ENCODE data around the gene ZNF462.

The ZNF462 gene

GRCh38 chr9:106994463-106994862, 131.5 kb downstream of the ZNF462 start:
- peaks cover 70% of the 10 kb centered on the region for H3K36me3 ChIP-seq (ENCODE audit: insufficient read depth, low read length)
- H2AFZ ChIP-seq (ENCODE audit: low read depth, low read length), result no peak overlapping the region
- H3K9me3 ChIP-seq (ENCODE audit: low read length), result no peaks in the 10 kb centered on the region
- no peak overlapping the region for H3K4me3 ChIP-seq (ENCODE audit: low read length)
- no peaks in the 10 kb centered on the region for H3K4me1 ChIP-seq (ENCODE audit: insufficient read depth, low read length)
- H3K27me3 ChIP-seq (ENCODE audit: insufficient read depth, low read length), result no peaks in the 10 kb centered on the region

GRCh38 chr9:107000218-107000617, 137.3 kb downstream of the ZNF462 start:
- Histone ChIP-seq H3K4me3 (ENCODE audit: low read length) (no peak overlapping the region), H3K9me3 (ENCODE audit: low read length) (peaks cover 2% of the 10 kb centered on the region), H3K36me3 (ENCODE audit: insufficient read depth, low read length) (peaks cover 71% of the 10 kb centered on the region), H2AFZ (ENCODE audit: low read depth, low read length) (no peak overlapping the region), H3K4me1 (ENCODE audit: insufficient read depth, low read length) (peaks cover 23% of the 10 kb centered on the region), H3K27me3 (ENCODE audit: insufficient read depth, low read length) (no peaks in the 10 kb centered on the region)

GRCh38 chr9:107005201-107005600, 142.2 kb downstream of the ZNF462 start:
- Histone ChIP-seq H3K27me3 (ENCODE audit: insufficient read depth, low read length) (no peaks in the 10 kb centered on the region), H3K4me3 (ENCODE audit: low read length) (no peak overlapping the region), H3K9me3 (ENCODE audit: low read length) (peaks cover 11% of the 10 kb centered on the region), H3K36me3 (ENCODE audit: insufficient read depth, low read length) (peaks cover 86% of the 10 kb centered on the region), H3K4me1 (ENCODE audit: insufficient read depth, low read length) (peaks cover 27% of the 10 kb centered on the region), H2AFZ (ENCODE audit: low read depth, low read length) (no peak overlapping the region)

GRCh38 chr9:107007402-107007801, 144.4 kb downstream of the ZNF462 start:
- peaks cover 87% of the 10 kb centered on the region for H3K36me3 ChIP-seq (ENCODE audit: insufficient read depth, low read length)

GRCh38 chr9:107008011-107008410, 145.0 kb downstream of the ZNF462 start:
- no peaks in the 10 kb centered on the region for H3K27me3 ChIP-seq (ENCODE audit: insufficient read depth, low read length)
- H3K4me3 ChIP-seq (ENCODE audit: low read length), result no peak overlapping the region
- peaks cover 13% of the 10 kb centered on the region for H3K4me1 ChIP-seq (ENCODE audit: insufficient read depth, low read length)
- no peak overlapping the region for H2AFZ ChIP-seq (ENCODE audit: low read depth, low read length)
- H3K9me3 ChIP-seq (ENCODE audit: low read length), result peaks cover 17% of the 10 kb centered on the region
- peaks cover 88% of the 10 kb centered on the region for H3K36me3 ChIP-seq (ENCODE audit: insufficient read depth, low read length)

More at GRCh38 chr9:107007402-107007801, 144.4 kb downstream of the ZNF462 start:
- H2AFZ ChIP-seq (ENCODE audit: low read depth, low read length), result no peak overlapping the region
- H3K27me3 ChIP-seq (ENCODE audit: insufficient read depth, low read length), result no peaks in the 10 kb centered on the region
- H3K4me1 ChIP-seq (ENCODE audit: insufficient read depth, low read length), result peaks cover 19% of the 10 kb centered on the region
- no peak overlapping the region for H3K4me3 ChIP-seq (ENCODE audit: low read length)
- peaks cover 17% of the 10 kb centered on the region for H3K9me3 ChIP-seq (ENCODE audit: low read length)

- Histone ChIP-seq H2AFZ (ENCODE audit: low read depth, low read length) (no peak overlapping the region), H3K27me3 (ENCODE audit: insufficient read depth, low read length) (no peaks in the 10 kb centered on the region), H3K36me3 (ENCODE audit: insufficient read depth, low read length) (peaks cover 87% of the 10 kb centered on the region), H3K9me3 (ENCODE audit: low read length) (peaks cover 17% of the 10 kb centered on the region), H3K4me1 (ENCODE audit: insufficient read depth, low read length) (peaks cover 9% of the 10 kb centered on the region), H3K4me3 (ENCODE audit: low read length) (no peak overlapping the region)
Observed at GRCh38 chr9:107008447-107008846, 145.5 kb downstream of the ZNF462 start.

- no peak overlapping the region for H3K4me3 ChIP-seq (ENCODE audit: low read length)
- H3K9me3 ChIP-seq (ENCODE audit: low read length), result peaks cover 4% of the 10 kb centered on the region
- no peak overlapping the region for H2AFZ ChIP-seq (ENCODE audit: low read depth, low read length)
- peaks cover 22% of the 10 kb centered on the region for H3K36me3 ChIP-seq (ENCODE audit: insufficient read depth, low read length)
- peaks cover 10% of the 10 kb centered on the region for H3K4me1 ChIP-seq (ENCODE audit: insufficient read depth, low read length)
- H3K27me3 ChIP-seq (ENCODE audit: insufficient read depth, low read length), result no peaks in the 10 kb centered on the region
Observed at GRCh38 chr9:107016383-107016782, 153.4 kb downstream of the ZNF462 start.

- Histone ChIP-seq H3K9me3 (ENCODE audit: low read length) (peaks cover 3% of the 10 kb centered on the region), H3K4me1 (ENCODE audit: insufficient read depth, low read length) (peaks cover 10% of the 10 kb centered on the region), H2AFZ (ENCODE audit: low read depth, low read length) (no peak overlapping the region), H3K4me3 (ENCODE audit: low read length) (no peak overlapping the region), H3K36me3 (ENCODE audit: insufficient read depth, low read length) (no peaks in the 10 kb centered on the region), H3K27me3 (ENCODE audit: insufficient read depth, low read length) (no peaks in the 10 kb centered on the region)
Observed at GRCh38 chr9:107018861-107019545, 156.0 kb downstream of the ZNF462 start.

GRCh38 chr9:107020040-107020530, 157.1 kb downstream of the ZNF462 start:
- Histone ChIP-seq H3K9me3 (ENCODE audit: low read length) (peaks cover 3% of the 10 kb centered on the region), H3K4me3 (ENCODE audit: low read length) (no peak overlapping the region), H3K36me3 (ENCODE audit: insufficient read depth, low read length) (no peaks in the 10 kb centered on the region), H3K27me3 (ENCODE audit: insufficient read depth, low read length) (no peaks in the 10 kb centered on the region), H3K4me1 (ENCODE audit: insufficient read depth, low read length) (peaks cover 10% of the 10 kb centered on the region), H2AFZ (ENCODE audit: low read depth, low read length) (no peak overlapping the region)

- H3K4me1 ChIP-seq (ENCODE audit: insufficient read depth, low read length), result peaks cover 12% of the 10 kb centered on the region
- no peak overlapping the region for H3K4me3 ChIP-seq (ENCODE audit: low read length)
- no peaks in the 10 kb centered on the region for H3K9me3 ChIP-seq (ENCODE audit: low read length)
- no peaks in the 10 kb centered on the region for H3K36me3 ChIP-seq (ENCODE audit: insufficient read depth, low read length)
- no peaks in the 10 kb centered on the region for H3K27me3 ChIP-seq (ENCODE audit: insufficient read depth, low read length)
- no peak overlapping the region for H2AFZ ChIP-seq (ENCODE audit: low read depth, low read length)
Observed at GRCh38 chr9:107024193-107024592, 161.2 kb downstream of the ZNF462 start.

GRCh38 chr9:107025260-107026035, 162.5 kb downstream of the ZNF462 start:
- no peaks in the 10 kb centered on the region for H3K36me3 ChIP-seq (ENCODE audit: insufficient read depth, low read length)
- no peaks in the 10 kb centered on the region for H3K9me3 ChIP-seq (ENCODE audit: low read length)
- H2AFZ ChIP-seq (ENCODE audit: low read depth, low read length), result no peak overlapping the region
- H3K4me3 ChIP-seq (ENCODE audit: low read length), result no peak overlapping the region
- no peaks in the 10 kb centered on the region for H3K27me3 ChIP-seq (ENCODE audit: insufficient read depth, low read length)
- H3K4me1 ChIP-seq (ENCODE audit: insufficient read depth, low read length), result peaks cover 12% of the 10 kb centered on the region

GRCh38 chr9:107029146-107029545, 166.2 kb downstream of the ZNF462 start:
- Histone ChIP-seq H3K4me3 (ENCODE audit: low read length) (no peak overlapping the region), H3K27me3 (ENCODE audit: insufficient read depth, low read length) (no peaks in the 10 kb centered on the region), H3K36me3 (ENCODE audit: insufficient read depth, low read length) (no peaks in the 10 kb centered on the region), H3K9me3 (ENCODE audit: low read length) (no peaks in the 10 kb centered on the region), H2AFZ (ENCODE audit: low read depth, low read length) (no peak overlapping the region), H3K4me1 (ENCODE audit: insufficient read depth, low read length) (peaks cover 14% of the 10 kb centered on the region)

- Histone ChIP-seq H3K36me3 (ENCODE audit: insufficient read depth, low read length) (no peaks in the 10 kb centered on the region), H3K4me1 (ENCODE audit: insufficient read depth, low read length) (peaks cover 18% of the 10 kb centered on the region), H3K4me3 (ENCODE audit: low read length) (no peak overlapping the region), H3K27me3 (ENCODE audit: insufficient read depth, low read length) (no peaks in the 10 kb centered on the region), H2AFZ (ENCODE audit: low read depth, low read length) (no peak overlapping the region), H3K9me3 (ENCODE audit: low read length) (no peaks in the 10 kb centered on the region)
Observed at GRCh38 chr9:107033966-107034365, 171.0 kb downstream of the ZNF462 start.
